Natural killer cell treated with Interleukin-12 subunit alpha and Interleukin-12 subunit beta and Interleukin-15 and Interleukin-18, amount 100 ng/mL, for 72 hours (primary cell): ENCODE data around the gene SENP7. TPM values are rescaled to one million over a fixed set of nuclear protein-coding genes. Genes with fewer than 3 reads are reported as not detected.
"Not testable (repeated sequence)": the region's sequence is repeated elsewhere in the genome, so short reads cannot be mapped to it uniquely, and the experiment has no call there.

Experiments used
- ATAC-seq, 2 donors: fragments of 150-1000 bp; cut with Tn5 transposase in 1 of 2; sonication (Bioruptor Pico), chemical (Tn5 transposase) in 1 of 2; 2 replicates each; pipeline ENCODE4 v1.10.0; 2021
- DNase-seq: peaks from one replicate; pipeline ENCODE4 v3.0.0; 2022; ENCODE audit warnings: low spot score
- H3K27ac Mint-ChIP-seq, 2 donors: 1 replicate in 1 of 2; 2 replicates in 1 of 2; pipeline ENCODE4 v1.8.0; 2022; ENCODE audit warnings: mixed read lengths in 2 of 2, mild to moderate bottlenecking in 1 of 2, moderate library complexity in 1 of 2
- H3K27me3 Mint-ChIP-seq, 2 donors: 1 replicate in 1 of 2; 2 replicates in 1 of 2; pipeline ENCODE4 v1.8.0; 2022; ENCODE audit warnings: mixed read lengths in 2 of 2
- H3K36me3 Mint-ChIP-seq: one replicate; pipeline ENCODE4 v1.8.0; 2022; ENCODE audit warnings: mixed read lengths
- H3K4me1 Mint-ChIP-seq, 2 donors: 1 replicate in 1 of 2; 2 replicates in 1 of 2; pipeline ENCODE4 v1.8.0; 2022; ENCODE audit warnings: low read depth in 2 of 2, mixed read lengths in 2 of 2, mild to moderate bottlenecking in 1 of 2
- H3K4me3 Mint-ChIP-seq: one replicate; pipeline ENCODE4 v1.8.0; 2022; ENCODE audit warnings: mixed read lengths
- H3K9me3 Mint-ChIP-seq: 2 replicates; pipeline ENCODE4 v1.8.0; 2022; ENCODE audit warnings: mixed read lengths
- total RNA-seq, 2 donors: library from RNA; stranded (reverse); gene quantifications; one replicate each; pipeline ENCODE4 v1.2.3, GENCODE V29; 2022

Gene SENP7
- total RNA-seq, 2 donors from 2014 or later: 17.3 to 17.9 TPM

GRCh38 chr3:101454629-101455028, 58.4 kb downstream of the SENP7 start:
- Mint-ChIP-seq H3K27ac (peak overlapping the region in 1 of 2 donors; percentile 53), H3K9me3 (no peaks in the 10 kb centered on the region), H3K27me3 (no peaks in the 10 kb centered on the region), H3K4me3 (no peak overlapping the region), H3K36me3 (peaks cover 14% of the 10 kb centered on the region), H3K4me1 (peaks cover 25 to 26% of the 10 kb centered on the region in 2 donors)
- ATAC-seq: no peak
- no peak for DNase-seq

GRCh38 chr3:101453961-101454360, 59.1 kb downstream of the SENP7 start:
- no peak overlapping the region for H3K4me3 Mint-ChIP-seq
- no peaks in the 10 kb centered on the region for H3K27me3 Mint-ChIP-seq
- H3K36me3 Mint-ChIP-seq: peaks cover 14% of the 10 kb centered on the region
- H3K27ac Mint-ChIP-seq: peak overlapping the region in 1 of 2 donors; percentile 53
- ATAC-seq (no peak), DNase-seq (no peak)
- H3K9me3 Mint-ChIP-seq: no peaks in the 10 kb centered on the region
- H3K4me1 Mint-ChIP-seq: peaks cover 24 to 30% of the 10 kb centered on the region in 2 donors

GRCh38 chr3:101438641-101439040, 74.4 kb downstream of the SENP7 start:
- not testable (repeated sequence) for H3K9me3 Mint-ChIP-seq, H3K4me3 Mint-ChIP-seq, H3K27ac Mint-ChIP-seq, ATAC-seq, H3K27me3 Mint-ChIP-seq, DNase-seq
- H3K4me1 Mint-ChIP-seq: peaks cover 31 to 48% of the 10 kb centered on the region in 2 donors
- H3K36me3 Mint-ChIP-seq: peaks cover 23% of the 10 kb centered on the region

DNA sequence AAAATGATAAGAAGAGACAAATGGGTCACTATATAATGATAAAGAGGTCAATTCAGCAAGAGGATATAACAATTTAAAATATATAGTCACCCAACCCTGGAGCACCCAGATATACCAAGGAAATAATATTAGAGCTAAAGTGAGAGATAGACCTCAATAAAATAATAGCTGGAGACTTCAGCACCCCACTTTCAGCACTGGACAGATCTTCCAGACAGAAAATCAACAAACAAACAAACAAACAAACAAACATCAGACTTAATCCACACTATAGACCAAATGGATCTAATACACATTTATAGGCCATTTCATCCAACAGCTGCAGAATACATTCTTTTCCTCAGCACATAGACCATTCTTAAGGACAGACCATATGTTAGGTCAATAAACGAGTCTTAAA, 79.4 kb downstream of the SENP7 start:
- H3K27me3 Mint-ChIP-seq: no peaks in the 10 kb centered on the region
- ATAC-seq: no peak

DNA sequence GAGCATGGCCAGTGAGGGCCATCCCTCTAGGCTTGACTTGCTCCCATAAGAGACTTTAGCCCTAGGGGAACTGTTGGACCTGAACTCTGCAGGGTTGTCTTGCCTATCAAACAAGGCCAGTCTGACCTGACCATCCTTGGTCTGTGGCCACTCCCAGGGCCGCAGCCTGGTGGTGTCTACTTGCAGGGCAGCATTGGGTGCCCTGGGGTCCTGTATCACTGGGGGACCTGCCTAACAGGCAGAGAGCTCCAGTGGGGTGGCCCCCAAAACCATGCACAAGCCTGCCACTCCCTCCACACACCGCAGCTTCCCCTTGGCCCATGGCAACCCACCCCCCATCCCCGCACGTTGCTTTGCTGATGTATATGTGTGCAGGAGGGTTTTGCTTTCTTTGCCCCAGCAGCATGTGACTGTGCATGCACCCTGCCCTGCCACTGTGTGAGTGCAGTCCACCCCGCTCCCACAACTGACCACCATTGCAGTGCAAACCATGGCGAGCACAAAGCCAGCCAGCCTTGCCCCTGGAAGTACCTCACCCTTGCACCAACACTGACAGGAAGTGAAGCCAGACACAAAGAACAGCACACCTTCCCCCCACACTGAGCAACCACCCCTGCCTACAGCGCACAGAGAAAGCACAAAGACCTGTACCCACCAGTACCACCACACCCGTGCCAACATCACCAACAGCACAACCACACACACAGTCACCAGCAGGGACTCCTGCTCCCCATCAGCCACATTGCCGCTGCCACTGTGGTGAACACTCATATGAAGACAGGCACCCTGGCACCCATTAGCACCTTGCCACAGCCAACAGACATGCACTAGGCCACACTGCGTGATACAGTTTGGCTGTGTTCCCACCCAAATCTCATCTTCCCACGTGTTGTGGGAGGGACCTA, 88.8 kb downstream of the SENP7 start:
- H3K4me3 Mint-ChIP-seq: no peak overlapping the region
- ATAC-seq (peak; percentile 60 to 62), DNase-seq (no peak)
- peaks cover 6% of the 10 kb centered on the region for H3K9me3 Mint-ChIP-seq
- no peaks in the 10 kb centered on the region for H3K36me3 Mint-ChIP-seq
- no peaks in the 10 kb centered on the region for H3K27me3 Mint-ChIP-seq
- no peak overlapping the region for H3K27ac Mint-ChIP-seq
- peaks cover 33 to 39% of the 10 kb centered on the region in 2 donors for H3K4me1 Mint-ChIP-seq

More for the DNA sequence above, 79.4 kb downstream of the SENP7 start:
- peaks cover 7% of the 10 kb centered on the region for H3K9me3 Mint-ChIP-seq
- H3K4me1 Mint-ChIP-seq: peaks cover 32 to 41% of the 10 kb centered on the region in 2 donors
- H3K27ac Mint-ChIP-seq: no peak overlapping the region
- no peak overlapping the region for H3K4me3 Mint-ChIP-seq
- no peak for DNase-seq
- H3K36me3 Mint-ChIP-seq: peaks cover 34% of the 10 kb centered on the region

DNA sequence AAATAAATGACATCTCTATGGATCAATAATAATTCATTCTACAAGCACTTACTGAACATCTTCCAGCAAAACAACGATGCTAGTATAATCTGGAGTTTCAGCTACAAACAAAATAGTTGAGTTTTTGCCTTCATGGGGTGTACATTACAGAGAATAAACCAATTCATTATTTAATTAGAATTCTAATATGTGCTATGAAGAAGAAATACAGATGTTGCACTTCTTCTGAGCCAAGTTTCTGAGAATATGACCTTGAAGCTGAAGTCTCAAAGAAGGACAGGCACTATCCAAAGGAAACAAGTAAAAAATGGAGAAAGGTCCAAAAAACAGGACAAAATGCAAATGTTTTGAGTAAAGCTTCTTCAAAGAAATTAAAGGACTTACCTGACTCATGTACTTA, 94.2 kb downstream of the SENP7 start:
- Mint-ChIP-seq H3K4me1 (peaks cover 21 to 27% of the 10 kb centered on the region in 2 donors), H3K27ac (peak overlapping the region in 1 of 2 donors; percentile 1), H3K27me3 (no peaks in the 10 kb centered on the region), H3K36me3 (no peaks in the 10 kb centered on the region), H3K9me3 (peaks cover 3% of the 10 kb centered on the region), H3K4me3 (no peak overlapping the region)
- DNase-seq: no peak
- ATAC-seq: no peak

DNA sequence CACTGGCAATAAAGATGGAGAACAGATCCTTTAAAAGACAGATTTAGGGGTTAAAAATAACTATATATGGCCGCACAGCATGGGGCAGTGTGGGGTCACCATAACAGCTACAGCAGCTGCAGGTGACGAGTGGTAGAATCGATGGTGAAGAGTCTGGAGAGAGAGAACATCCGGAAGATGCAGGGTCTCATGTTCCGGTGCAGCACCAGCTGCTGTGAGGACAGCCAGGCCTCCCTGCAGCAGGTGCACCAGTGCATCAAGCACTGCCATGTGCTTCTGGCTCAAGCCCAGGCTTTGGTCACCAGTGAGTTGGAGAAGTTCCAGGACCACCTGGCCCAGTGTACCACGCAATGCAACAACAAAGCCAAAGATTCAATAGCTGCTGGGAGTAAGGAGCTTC, 98.9 kb downstream of the SENP7 start:
- H3K27ac Mint-ChIP-seq: peak overlapping the region in 1 of 2 donors; percentile 13
- H3K4me3 Mint-ChIP-seq: no peak overlapping the region
- H3K36me3 Mint-ChIP-seq: peaks cover 11% of the 10 kb centered on the region
- ATAC-seq: no peak
- no peaks in the 10 kb centered on the region for H3K27me3 Mint-ChIP-seq
- no peak for DNase-seq
- H3K9me3 Mint-ChIP-seq: peaks cover 4% of the 10 kb centered on the region
- H3K4me1 Mint-ChIP-seq: peaks cover 8 to 23% of the 10 kb centered on the region in 2 donors

DNA sequence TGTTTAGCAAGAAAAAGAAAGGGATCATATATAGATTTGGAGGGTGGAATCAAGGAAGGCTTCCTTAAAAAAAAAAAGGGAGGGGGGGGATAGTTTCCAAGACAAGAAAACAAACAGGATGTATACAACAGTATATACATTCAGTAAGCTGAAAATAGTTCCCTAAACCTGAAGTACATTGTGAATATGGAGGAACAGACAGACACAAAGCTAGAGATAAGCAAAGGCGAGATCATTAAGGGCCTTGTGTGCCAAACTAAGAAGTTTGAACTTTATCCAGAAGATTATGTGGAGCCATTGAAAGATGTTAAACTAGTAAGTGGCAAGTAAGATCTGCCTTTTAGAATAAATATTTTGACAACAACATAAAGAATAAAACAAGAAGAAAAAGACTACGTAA, 99.4 kb downstream of the SENP7 start:
- ATAC-seq (no peak), DNase-seq (no peak)
- no peak overlapping the region for H3K4me3 Mint-ChIP-seq
- peaks cover 4% of the 10 kb centered on the region for H3K9me3 Mint-ChIP-seq
- H3K27me3 Mint-ChIP-seq: no peaks in the 10 kb centered on the region
- H3K36me3 Mint-ChIP-seq: peaks cover 15% of the 10 kb centered on the region
- H3K4me1 Mint-ChIP-seq: peaks cover 7 to 22% of the 10 kb centered on the region in 2 donors
- peak overlapping the region in 1 of 2 donors; percentile 13 for H3K27ac Mint-ChIP-seq

DNA sequence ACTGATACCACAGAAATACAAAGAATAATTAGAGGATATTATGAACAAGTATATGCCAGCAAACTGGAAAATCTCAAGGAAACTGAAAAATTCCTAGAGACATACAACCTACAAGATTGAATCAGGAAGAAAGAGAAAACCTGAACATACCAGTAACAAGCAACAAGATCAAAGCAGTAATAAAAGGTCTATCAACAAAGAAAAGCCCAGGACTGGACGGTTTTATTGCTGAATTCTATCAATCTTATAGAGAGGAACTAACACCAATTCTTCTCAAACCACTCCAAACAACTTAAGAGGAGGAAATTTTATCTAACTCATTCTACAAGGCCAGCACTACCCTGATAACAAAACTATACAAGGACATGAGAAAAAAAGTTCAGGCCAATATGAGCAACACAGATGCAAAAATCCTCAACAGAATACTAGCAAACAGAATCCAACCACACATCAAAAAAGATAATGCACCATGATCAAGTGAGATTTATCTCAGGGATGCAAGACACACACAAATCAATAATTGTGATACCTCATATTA, 121.5 kb downstream of the SENP7 start:
- no peaks in the 10 kb centered on the region for H3K27me3 Mint-ChIP-seq
- peaks cover 9% of the 10 kb centered on the region for H3K9me3 Mint-ChIP-seq
- H3K27ac Mint-ChIP-seq: peak overlapping the region; percentile 88 to 97
- H3K4me3 Mint-ChIP-seq: no peak overlapping the region
- DNase-seq: no peak
- H3K36me3 Mint-ChIP-seq: peaks cover 29% of the 10 kb centered on the region
- no peak for ATAC-seq
- H3K4me1 Mint-ChIP-seq: peaks cover 32 to 33% of the 10 kb centered on the region in 2 donors

DNA sequence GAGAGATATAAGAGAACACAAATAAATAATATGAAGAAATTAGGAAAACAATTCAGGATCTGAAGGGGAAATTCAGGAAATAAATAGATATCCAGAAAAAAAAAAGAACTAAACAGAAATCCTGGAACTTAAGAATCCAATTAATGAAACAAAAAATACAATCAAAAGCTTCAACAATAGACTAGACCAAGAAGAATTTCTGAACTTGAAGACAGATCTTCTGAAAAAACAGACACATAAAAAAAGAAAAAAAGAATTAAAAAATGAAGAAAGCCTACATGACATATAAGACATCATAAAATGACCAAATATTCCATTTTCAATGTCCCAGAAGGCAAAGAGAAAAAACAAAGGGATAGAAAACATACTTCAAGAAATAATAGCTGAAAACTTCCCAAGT, 124.3 kb downstream of the SENP7 start:
- Mint-ChIP-seq H3K4me1 (peaks cover 39 to 44% of the 10 kb centered on the region in 2 donors), H3K27me3 (no peaks in the 10 kb centered on the region), H3K4me3 (no peak overlapping the region), H3K36me3 (peaks cover 18% of the 10 kb centered on the region), H3K27ac (peak overlapping the region; percentile 88 to 97), H3K9me3 (peaks cover 6% of the 10 kb centered on the region)
- no peak for ATAC-seq
- no peak for DNase-seq

DNA sequence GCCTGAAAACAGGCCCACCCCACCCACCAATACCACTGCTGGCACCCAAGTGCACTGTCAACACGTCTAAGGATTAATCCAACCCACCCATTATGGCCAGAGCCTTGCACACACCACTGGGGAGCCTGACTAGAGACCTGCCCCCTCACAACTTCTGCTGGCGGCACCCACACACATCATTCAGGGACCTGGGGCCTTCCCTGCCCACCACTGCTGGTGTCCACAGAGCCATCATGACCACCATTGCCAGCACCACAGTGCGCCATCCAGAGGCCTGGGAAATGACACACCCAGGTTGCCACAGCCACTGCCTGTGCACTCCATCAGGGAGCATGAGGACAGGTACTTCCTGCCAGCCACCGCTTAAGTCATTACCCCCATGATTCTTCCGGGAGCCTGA, 125.7 kb downstream of the SENP7 start:
- Mint-ChIP-seq H3K4me3 (no peak overlapping the region), H3K4me1 (peaks cover 39 to 44% of the 10 kb centered on the region in 2 donors), H3K9me3 (peaks cover 6% of the 10 kb centered on the region), H3K36me3 (peaks cover 10% of the 10 kb centered on the region), H3K27me3 (no peaks in the 10 kb centered on the region), H3K27ac (peak overlapping the region in 1 of 2 donors; percentile 31)
- ATAC-seq (no peak), DNase-seq (no peak)

- no peak overlapping the region for H3K4me3 Mint-ChIP-seq
- H3K27ac Mint-ChIP-seq: peak overlapping the region in 1 of 2 donors; percentile 71
- H3K9me3 Mint-ChIP-seq: peaks cover 4% of the 10 kb centered on the region
- peaks cover 35 to 38% of the 10 kb centered on the region in 2 donors for H3K4me1 Mint-ChIP-seq
- ATAC-seq (no peak), DNase-seq (no peak)
- peaks cover 5% of the 10 kb centered on the region for H3K36me3 Mint-ChIP-seq
- H3K27me3 Mint-ChIP-seq: no peaks in the 10 kb centered on the region
Measured at GRCh38 chr3:101384426-101384825, 128.6 kb downstream of the SENP7 start.

DNA sequence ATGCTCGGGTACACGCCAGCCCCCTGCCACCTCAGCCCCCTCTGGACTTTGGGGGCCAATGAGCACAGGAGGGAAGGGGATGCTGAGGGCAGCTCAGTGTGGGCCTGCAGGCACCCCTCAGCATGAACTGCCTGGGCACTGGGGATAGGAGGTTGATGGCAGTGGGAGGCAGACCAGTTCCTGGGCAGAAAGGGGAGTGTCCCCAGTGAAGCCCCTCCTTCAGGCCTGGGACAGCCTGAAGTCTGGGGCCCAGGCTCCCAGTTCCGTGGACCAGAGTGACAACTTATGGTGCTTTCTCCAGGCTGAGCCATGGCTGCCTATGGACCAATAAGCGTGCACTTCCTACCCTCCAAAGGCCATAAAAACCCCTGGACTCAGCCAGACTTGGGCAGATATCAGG, 129.4 kb downstream of the SENP7 start:
- H3K9me3 Mint-ChIP-seq: no peaks in the 10 kb centered on the region
- H3K27ac Mint-ChIP-seq: peak overlapping the region in 1 of 2 donors; percentile 71
- H3K4me1 Mint-ChIP-seq: peaks cover 37 to 40% of the 10 kb centered on the region in 2 donors
- no peaks in the 10 kb centered on the region for H3K36me3 Mint-ChIP-seq
- H3K27me3 Mint-ChIP-seq: no peaks in the 10 kb centered on the region
- ATAC-seq: no peak
- DNase-seq: no peak
- H3K4me3 Mint-ChIP-seq: no peak overlapping the region

GRCh38 chr3:101383156-101383575, 129.8 kb downstream of the SENP7 start:
- H3K4me3 Mint-ChIP-seq: no peak overlapping the region
- peaks cover 4% of the 10 kb centered on the region for H3K36me3 Mint-ChIP-seq
- H3K4me1 Mint-ChIP-seq: peaks cover 38 to 41% of the 10 kb centered on the region in 2 donors
- DNase-seq (no peak), ATAC-seq (no peak)
- no peaks in the 10 kb centered on the region for H3K27me3 Mint-ChIP-seq
- no peak overlapping the region for H3K27ac Mint-ChIP-seq
- no peaks in the 10 kb centered on the region for H3K9me3 Mint-ChIP-seq
